NCI-H1092 treated with DMSO at 0.1 percent for 48 hours (cell line): ENCODE data around the gene DIPK1C.

Source experiments
- DNase-seq: peaks from one replicate; lab custom pipeline; 2025; lab: John Stamatoyannopoulos, UW

DIPK1C gene

GRCh38 chr18:74482697-74483096 lies 25.6 kb upstream of the DIPK1C start:
- DNase-seq: no peak

GRCh38 chr18:74480149-74480651 lies 23.1 kb upstream of the DIPK1C start:
- no peak for DNase-seq

- no peak for DNase-seq
Observed at GRCh38 chr18:74479486-74480148, 22.5 kb upstream of the DIPK1C start.

GRCh38 chr18:74478880-74479279 lies 21.8 kb upstream of the DIPK1C start:
- no peak for DNase-seq

GRCh38 chr18:74478316-74478715 lies 21.2 kb upstream of the DIPK1C start:
- DNase-seq: no peak

GRCh38 chr18:74477771-74478170 lies 20.7 kb upstream of the DIPK1C start:
- no peak for DNase-seq

GRCh38 chr18:74476140-74476539 lies 19.0 kb upstream of the DIPK1C start:
- DNase-seq: no peak

GRCh38 chr18:74473976-74474640 lies 17.0 kb upstream of the DIPK1C start:
- no peak for DNase-seq

- no peak for DNase-seq
Observed at GRCh38 chr18:74472312-74472711, 15.2 kb upstream of the DIPK1C start.

GRCh38 chr18:74468547-74469061 lies 11.5 kb upstream of the DIPK1C start:
- no peak for DNase-seq

GRCh38 chr18:74465775-74466174 lies 8.7 kb upstream of the DIPK1C start:
- DNase-seq: no peak

GRCh38 chr18:74463983-74464382 lies 6.9 kb upstream of the DIPK1C start:
- no peak for DNase-seq

- DNase-seq: no peak
Observed at GRCh38 chr18:74463254-74463653, 6.1 kb upstream of the DIPK1C start.

- no peak for DNase-seq
Observed at GRCh38 chr18:74460825-74461224, 3.7 kb upstream of the DIPK1C start.

GRCh38 chr18:74459889-74460288 lies 2.8 kb upstream of the DIPK1C start:
- DNase-seq: no peak

- DNase-seq: no peak
Observed at GRCh38 chr18:74457725-74458421, 765 bp upstream of the DIPK1C start.

- no peak for DNase-seq
Observed at GRCh38 chr18:74456349-74457042, 612 bp downstream of the DIPK1C start.

GRCh38 chr18:74456017-74456348 lies 1.1 kb downstream of the DIPK1C start:
- no peak for DNase-seq

GRCh38 chr18:74455386-74455785 lies 1.7 kb downstream of the DIPK1C start:
- DNase-seq: no peak

GRCh38 chr18:74454279-74454751 lies 2.8 kb downstream of the DIPK1C start:
- DNase-seq: no peak

- DNase-seq: no peak
Observed at GRCh38 chr18:74453642-74454198, 3.4 kb downstream of the DIPK1C start.

GRCh38 chr18:74453016-74453566 lies 4.0 kb downstream of the DIPK1C start:
- no peak for DNase-seq
